ENCODE data around the gene THAP3. TPM values are rescaled to one million over a fixed set of nuclear protein-coding genes. Genes with fewer than 3 reads are reported as not detected.

THAP3 gene
- total and polyA plus RNA-seq, 2 of the 8 experiments (the other 6 are each of a cell fraction or from before 2014, with no cell fraction given) = 8.2 to 15.3 TPM

GRCh38 chr1:6624710-6625583 is at the start of gene THAP3 (continued):
- TF ChIP-seq EP300 (IDR thresholded peaks at IDR 0.05; ENCODE audit: borderline replicate concordance in 1 of 2, low read depth in 2 of 2, low read length in 2 of 2) = 0 out of 3 replicates have a peak, but pooled peaks of 1 of the 2 experiments have one; percentile 13
- TF ChIP-seq CBX5 (IDR thresholded peaks at IDR 0.05; ENCODE audit: low read depth, low read length) = no peak
- TF ChIP-seq USF2 (IDR thresholded peaks at IDR 0.05; ENCODE audit: low read length) = no peak
- TF ChIP-seq CHD7 (IDR thresholded peaks at IDR 0.05; ENCODE audit: insufficient replicate concordance, low read length) = no peak
- TF ChIP-seq POLR2A (IDR thresholded peaks at IDR 0.05; ENCODE audit: control extremely low read depth in 1 of 2, low read depth in 2 of 2, low read length in 2 of 2) = peak in 1 of 2 experiments; percentile 25; a peak in 1 of 3 replicates
- no peak for TF ChIP-seq ZNF274 (IDR thresholded peaks at IDR 0.05; ENCODE audit: borderline replicate concordance, extremely low read depth, low read length)
- TF ChIP-seq RNF2 (IDR thresholded peaks at IDR 0.05; ENCODE audit: borderline replicate concordance, low read depth, low read length, missing control alignments, poor library complexity, severe bottlenecking) = no peak

All from H1 (cell line).